Occipital lobe (tissue), 2 donors: ENCODE results near the gene OCEL1. TPM values are rescaled to one million over a fixed set of nuclear protein-coding genes. Genes with fewer than 3 reads are reported as not detected.
"Not testable (repeated sequence)": the region's sequence is repeated elsewhere in the genome, so short reads cannot be mapped to it uniquely, and the experiment has no call there.

Experiments used
- DNase-seq: peaks from one replicate; lab custom pipeline; 2025; lab: John Stamatoyannopoulos, UW
- total RNA-seq: library from RNA; depleted of rRNA; stranded (reverse); fragments of >200 nt; gene quantifications from one replicate; pipeline ENCODE4 v1.2.3, GENCODE V29; 2014

Gene OCEL1
- total RNA-seq, 1 donor from 2014 or later, result 1.4 TPM

DNA sequence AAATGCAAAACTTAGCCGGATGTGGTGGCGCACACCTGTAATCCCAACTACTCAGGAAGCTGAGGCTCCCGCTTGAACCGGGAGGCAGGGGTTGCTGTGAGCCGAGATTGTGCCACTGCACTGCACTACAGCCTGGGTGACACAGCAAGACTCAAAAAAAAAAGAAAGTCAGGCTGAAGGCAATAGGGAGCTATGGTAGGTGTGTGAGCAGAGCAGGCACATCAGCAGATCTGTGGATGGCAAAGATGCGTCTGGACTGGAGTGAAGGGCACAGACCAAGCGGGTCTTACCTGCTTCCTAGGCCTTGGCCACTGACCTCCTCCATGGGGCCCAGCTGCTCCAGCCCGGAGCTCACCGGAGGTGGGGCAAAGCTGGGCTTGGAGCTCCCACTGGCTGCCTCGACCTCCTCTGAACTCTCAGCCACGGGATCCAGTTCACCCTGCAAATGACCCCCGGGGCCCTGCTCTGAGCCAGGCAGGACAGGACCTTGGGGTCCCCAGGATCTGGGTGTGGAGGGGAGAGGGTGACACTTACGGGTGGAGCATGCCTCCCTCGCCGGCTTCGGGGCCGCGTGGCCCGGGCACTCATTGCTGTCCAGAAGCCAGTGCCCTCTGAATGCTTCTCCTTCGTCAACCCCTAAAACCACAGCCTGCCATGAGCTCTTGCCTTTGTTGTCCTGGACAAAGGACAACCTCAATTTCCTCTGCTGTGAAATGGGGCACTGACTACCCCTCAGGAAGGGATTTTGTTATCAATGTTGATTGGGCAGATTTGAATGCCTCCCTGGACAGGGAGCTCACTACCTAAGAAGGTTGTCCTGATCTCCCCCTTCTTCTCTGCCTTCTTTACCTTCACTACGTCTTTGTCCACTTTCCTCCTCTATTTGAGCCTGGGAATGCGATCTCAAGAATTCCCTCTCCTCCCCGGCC is 38.0 kb downstream of the OCEL1 start:
- no peak for DNase-seq

DNA sequence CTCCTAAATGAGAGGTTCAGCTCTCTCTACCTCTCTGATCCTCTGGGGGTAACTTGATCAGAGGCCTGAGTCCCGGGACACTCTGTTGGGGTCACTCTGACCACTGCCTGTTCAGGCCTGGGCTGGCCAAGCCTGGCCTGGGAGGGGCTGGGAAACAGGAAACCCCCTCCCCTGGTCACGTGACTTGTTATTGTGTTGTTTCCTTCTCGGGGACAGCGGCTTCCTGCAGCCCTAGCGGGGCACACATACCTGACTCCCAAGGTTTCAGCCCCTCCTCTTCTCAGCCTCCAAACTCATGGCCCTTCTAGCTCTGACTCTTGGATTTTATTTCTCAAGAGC is 38.6 kb downstream of the OCEL1 start, which contains the start of gene USHBP1:
USHBP1 (minus strand) TSS at position 105 of the 339 bp plus-strand sequence. CDS start 446 bp downstream, outside the sequence.
- DNase-seq, result no peak

DNA sequence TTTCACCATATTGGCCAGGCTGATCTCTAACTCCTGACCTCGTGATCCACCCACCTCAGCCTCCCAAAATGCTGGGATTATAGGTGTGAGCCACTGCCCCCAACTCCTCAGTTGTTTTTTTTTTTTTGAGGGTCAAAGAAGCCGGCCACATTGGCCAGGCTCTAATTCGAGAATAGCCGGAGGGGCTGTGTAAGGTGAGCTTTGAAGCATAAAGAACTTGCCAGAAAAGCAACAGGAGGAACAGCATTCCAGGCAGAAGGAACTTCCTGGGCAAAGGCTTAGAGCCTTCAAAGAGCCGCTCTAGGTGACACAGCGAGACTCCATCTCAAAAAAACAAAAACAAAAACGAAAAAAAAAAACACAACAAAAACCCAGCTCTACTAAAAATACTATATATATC is 40.0 kb downstream of the OCEL1 start:
- DNase-seq, result no peak

DNA sequence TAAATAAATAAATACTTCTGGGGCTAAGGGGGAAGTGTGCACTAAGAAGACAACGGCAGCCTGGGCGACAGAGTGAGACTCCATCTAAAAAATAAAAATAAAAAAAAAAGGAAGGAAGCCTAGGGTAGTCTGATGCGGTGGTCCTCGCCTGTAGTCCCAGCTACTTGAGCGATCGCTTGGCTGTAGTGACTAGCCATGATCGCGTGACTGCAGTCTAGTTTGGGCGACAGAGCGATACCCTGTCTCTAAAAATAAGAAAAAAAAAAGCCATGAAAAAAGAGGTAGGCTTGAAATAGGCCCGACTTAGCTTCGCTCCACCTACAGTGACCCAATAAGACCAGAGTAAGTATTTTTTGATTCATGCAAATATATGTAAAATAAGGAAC is 40.6 kb downstream of the OCEL1 start:
- no peak for DNase-seq

DNA sequence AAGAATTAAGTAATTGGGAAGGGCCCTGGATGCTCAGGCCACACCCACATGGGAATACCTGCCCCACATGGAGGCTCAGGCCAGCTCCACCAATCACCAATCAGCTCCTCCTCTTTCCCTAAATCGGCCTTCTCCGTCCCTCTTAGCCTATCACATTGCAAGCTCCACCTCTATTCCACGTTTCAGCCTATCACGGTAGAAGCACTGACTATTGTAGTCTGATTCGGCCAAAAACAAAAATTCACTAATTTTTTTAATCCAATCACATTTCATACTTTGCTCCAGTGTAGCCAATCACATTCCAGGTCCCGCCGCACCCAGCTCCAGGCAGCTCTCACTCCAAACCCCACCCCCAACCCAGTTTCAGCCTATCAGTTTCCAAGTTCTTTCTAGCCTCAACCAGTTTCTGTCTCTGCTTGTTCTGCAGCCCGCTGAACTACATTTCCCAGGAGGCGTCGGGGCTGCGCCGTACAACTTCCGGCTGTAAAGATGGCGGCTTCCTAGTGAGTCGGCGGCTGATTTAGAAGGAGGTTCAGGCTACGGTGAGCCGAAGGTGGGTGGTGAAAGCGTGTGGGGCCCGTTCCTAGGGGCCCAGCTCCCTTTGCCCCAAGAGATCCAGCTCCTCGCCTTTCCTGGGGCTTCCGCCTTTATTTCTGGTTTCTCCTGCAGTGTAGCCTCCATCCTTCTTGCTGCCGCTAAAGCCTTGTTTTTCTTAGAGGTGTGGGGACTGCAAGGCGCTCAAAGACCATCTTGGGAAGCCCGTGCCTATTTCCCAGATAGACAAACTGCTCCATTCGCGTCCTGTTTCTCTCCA is 41.2 kb downstream of the OCEL1 start, which contains the start of gene BABAM1:
BABAM1 (plus strand) TSS at position 469 of the 814 bp plus-strand sequence. CDS start 1,364 bp downstream, outside the sequence.
- DNase-seq, result peak; percentile 97

DNA sequence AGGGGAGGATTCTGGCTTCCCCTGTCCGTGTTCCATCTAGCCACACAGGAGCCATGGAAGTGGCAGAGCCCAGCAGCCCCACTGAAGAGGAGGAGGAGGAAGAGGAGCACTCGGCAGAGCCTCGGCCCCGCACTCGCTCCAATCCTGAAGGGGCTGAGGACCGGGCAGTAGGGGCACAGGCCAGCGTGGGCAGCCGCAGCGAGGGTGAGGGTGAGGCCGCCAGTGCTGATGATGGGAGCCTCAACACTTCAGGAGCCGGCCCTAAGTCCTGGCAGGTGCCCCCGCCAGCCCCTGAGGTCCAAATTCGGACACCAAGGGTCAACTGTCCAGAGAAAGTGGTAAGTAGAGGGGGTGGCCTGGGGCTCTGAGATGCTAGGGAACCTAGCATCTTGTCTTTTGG is 42.7 kb downstream of the OCEL1 start:
- DNase-seq, result no peak

DNA sequence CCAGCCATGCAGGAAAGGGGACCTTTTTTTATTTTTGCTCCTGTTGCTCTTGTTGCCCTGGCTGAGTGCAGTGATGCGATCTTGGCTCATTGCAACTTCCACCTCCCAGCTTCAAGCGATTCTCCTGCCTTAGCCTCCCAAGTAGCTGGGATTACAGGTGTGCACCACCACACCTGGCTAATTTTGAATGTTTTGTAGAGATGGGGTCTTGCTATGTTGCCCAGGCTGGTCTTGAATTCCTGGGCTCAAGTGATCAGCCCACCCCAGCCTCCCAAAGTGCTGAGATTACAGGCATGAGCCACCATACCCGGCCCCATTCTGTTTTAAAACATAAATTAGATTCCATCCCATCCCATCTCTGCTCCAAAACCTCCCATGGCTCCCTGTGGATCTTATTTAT is 48.9 kb downstream of the OCEL1 start:
- not testable (repeated sequence) for DNase-seq

DNA sequence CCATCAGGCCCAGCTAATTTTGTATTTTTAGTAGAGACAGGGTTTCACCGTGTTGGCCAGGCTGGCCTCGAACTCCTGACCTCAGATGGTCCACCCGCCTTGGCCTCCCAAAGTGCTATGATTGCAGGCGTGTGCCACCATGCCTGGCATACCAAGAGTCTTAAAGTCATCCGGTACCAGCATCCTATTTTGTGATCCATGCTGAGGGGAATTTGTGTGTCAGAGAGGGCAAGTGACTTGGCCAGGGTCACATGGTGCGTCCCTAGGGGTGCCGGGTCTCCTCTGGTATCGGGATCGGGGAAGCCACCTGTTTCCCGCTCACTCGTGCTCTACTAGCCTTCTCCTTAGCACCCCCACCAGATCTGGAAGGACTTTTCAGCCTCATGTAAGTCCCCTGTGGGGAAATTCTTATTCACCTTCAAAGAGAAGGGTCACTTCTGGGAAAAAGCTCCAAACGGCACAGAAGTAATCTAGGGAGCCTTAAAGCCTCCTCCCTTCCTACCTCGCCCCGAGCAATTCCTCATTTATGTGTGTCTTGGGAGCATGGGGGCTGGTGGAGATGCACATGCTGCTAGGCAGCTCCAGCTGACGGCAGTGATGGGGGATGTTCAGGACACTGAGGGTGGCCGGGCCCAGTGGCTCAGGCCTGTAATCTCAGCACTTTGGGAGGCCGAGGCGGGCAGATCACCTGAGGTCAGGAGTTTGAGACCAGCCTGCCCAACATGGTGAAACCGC is 49.6 kb downstream of the OCEL1 start:
- no peak for DNase-seq

Other genes starting within 250 kb of the OCEL1 start
- gene CPAMD8, start 199.4 kb upstream of the OCEL1 start, total RNA-seq, result 7.8 TPM
- 1.9 TPM for gene HAUS8, start 150.8 kb upstream of the OCEL1 start, total RNA-seq
- gene MYO9B, start 150.4 kb upstream of the OCEL1 start, total RNA-seq, result 24.0 TPM
- 10.1 TPM for gene USE1, start 10.9 kb upstream of the OCEL1 start, total RNA-seq
- gene NR2F6, start 19.7 kb downstream of the OCEL1 start, total RNA-seq, result 9.8 TPM
- 0.47 TPM for gene USHBP1, start 38.5 kb downstream of the OCEL1 start, total RNA-seq
- gene BABAM1, start 41.2 kb downstream of the OCEL1 start, total RNA-seq, result 59.0 TPM
- gene ANKLE1, start 55.7 kb downstream of the OCEL1 start, total RNA-seq, result 0.94 TPM
- gene ABHD8, start 77.2 kb downstream of the OCEL1 start, total RNA-seq, result 20.6 TPM
- 9.0 TPM for gene MRPL34, start 79.6 kb downstream of the OCEL1 start, total RNA-seq
- 10.0 TPM for gene DDA1, start 83.3 kb downstream of the OCEL1 start, total RNA-seq
- 29.6 TPM for gene ANO8, start 108.6 kb downstream of the OCEL1 start, total RNA-seq
- 23.2 TPM for gene GTPBP3, start 111.3 kb downstream of the OCEL1 start, total RNA-seq
- 0.94 TPM for gene PLVAP, start 151.1 kb downstream of the OCEL1 start, total RNA-seq
- gene CCDC194, start 168.0 kb downstream of the OCEL1 start, total RNA-seq, result not detected
- 3.3 TPM for gene BST2, start 179.4 kb downstream of the OCEL1 start, total RNA-seq
- 19.3 TPM for gene MVB12A, start 193.8 kb downstream of the OCEL1 start, total RNA-seq
- gene TMEM221, start 222.4 kb downstream of the OCEL1 start, total RNA-seq, result 0.94 TPM
- not detected for gene NXNL1, start 234.7 kb downstream of the OCEL1 start, total RNA-seq
- gene SLC27A1, start 244.3 kb downstream of the OCEL1 start, total RNA-seq, result 14.2 TPM